ENCODE data around the gene FAM241B.

DNA sequence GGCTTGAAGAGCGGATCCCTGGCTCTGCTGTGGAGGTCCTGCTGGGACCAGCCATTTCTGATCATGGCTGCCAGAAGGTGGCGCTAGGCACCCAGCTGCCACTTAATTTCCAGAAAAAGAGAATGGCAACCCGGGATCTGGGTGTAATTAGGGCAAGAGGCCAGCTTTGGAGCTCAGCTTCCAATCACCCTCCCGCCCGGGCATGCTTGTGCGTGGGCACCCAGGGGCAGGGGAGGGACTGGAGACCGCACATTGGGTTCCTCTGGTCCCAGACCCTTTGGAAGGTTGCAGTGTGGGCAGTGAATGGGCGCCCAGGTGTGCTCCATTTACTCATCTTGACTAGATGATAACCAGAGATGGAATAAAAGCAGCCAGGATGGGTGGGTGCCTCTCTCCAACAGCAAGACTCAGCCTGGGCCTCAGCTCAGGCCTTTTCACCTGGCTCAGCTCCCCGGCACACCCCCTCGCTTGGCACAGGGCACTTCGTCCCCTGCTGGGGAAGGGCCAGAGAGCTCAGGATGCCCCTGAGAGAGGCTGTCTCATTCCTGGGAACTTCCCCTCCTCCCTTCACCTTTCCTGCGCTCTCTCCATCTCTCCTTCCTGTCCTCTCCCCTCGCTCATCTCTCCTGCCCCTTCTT lies 14.7 kb downstream of the FAM241B start:
- TF ChIP-seq TAF1 (IDR thresholded peaks at IDR 0.05; ENCODE audit: borderline replicate concordance, insufficient read depth, low read length) (no peak), POLR2AphosphoS5 (IDR thresholded peaks at IDR 0.05; ENCODE audit: low read depth, low read length) (no peak), SIN3A (IDR thresholded peaks at IDR 0.05; ENCODE audit: borderline replicate concordance, insufficient read depth, low read length) (no peak), REST (IDR thresholded peaks at IDR 0.05; ENCODE audit: insufficient read depth in 1 of 2, low read depth in 2 of 2, low read length in 2 of 2) (no peak), FOXP2 (optimal IDR thresholded peaks at IDR 0.05; ENCODE audit: borderline replicate concordance, extremely low read depth, extremely low read length, insufficient read depth) (no peak)
